Islet precursor cell (in vitro differentiated cells): ENCODE data around the gene UCHL3.

Experiments used
- DNase-seq: peaks from one replicate; pipeline ENCODE4 v3.0.0-alpha.2; 2018

UCHL3 gene

DNA sequence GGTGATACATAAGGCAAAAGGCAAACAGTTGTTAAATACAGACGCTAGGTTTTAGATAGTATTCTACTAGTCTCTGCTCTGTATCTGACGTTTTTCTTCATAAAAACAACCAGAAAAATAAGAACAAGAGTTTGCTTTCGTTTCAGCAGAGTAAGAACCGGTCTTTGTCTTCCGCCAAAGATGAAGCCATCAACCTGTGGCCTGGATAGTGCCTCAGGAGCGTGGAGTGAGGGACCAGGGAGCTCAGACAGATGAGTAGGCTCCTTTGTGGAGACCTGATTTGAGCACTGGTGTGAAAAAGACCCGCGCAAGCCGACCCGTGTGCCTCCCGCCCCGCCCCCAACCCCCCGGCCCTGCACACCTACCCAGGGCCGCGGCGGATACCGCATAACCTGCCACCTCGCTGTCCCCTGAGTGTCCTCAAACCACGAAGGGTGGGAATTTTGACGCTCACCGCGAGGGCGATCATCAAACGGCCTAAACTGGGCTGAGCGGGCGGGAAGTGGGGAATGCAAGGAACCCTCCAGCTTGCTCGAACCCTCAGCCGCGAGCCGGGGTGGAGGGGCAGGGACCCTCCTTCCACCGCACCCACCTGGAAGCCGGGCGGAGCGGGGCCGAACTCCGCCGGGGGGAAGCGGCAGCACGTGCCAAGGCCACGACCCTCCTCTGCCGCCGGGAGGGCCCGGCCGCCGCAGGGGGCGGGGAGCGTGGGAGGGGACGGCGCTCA is 85.7 kb downstream of the UCHL3 start:
- DNase-seq, result peak; percentile 67

DNA sequence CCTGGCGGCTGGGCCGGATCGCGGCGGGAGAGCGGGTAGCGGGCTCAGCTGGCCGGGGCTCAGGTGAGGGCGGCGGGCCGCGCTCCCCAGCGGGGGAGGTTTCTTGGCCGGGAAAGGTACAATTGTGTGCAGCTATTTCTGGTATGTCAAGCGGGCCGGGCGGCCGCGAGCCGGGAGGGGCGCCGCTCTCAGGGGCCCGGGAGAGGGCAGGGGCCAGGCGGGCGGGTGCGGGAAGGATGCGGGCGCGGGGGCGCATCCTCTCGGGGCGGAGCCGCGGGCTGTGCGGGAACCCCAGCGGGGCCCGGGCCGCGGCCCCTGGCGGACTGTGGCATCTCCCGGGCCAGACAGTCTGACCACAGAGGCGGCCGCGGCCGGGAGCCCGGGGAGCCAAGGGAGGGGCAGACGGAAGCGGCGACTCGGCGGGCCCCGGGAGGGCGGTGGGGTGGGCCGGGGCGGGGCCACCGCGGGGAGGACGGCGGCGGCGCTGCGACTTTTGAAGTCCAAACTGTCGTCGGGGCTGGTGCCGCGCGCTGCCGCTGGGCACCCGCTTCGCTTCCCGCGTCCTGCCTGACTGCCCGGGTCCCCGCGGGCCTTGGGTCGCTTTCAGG is 86.3 kb downstream of the UCHL3 start, which contains the start of gene LMO7:
Gene LMO7 (plus strand): TSS at position 503 of the 608 bp plus-strand sequence. CDS start 328 bp downstream, outside the sequence.
- DNase-seq, result peak; percentile 87

DNA sequence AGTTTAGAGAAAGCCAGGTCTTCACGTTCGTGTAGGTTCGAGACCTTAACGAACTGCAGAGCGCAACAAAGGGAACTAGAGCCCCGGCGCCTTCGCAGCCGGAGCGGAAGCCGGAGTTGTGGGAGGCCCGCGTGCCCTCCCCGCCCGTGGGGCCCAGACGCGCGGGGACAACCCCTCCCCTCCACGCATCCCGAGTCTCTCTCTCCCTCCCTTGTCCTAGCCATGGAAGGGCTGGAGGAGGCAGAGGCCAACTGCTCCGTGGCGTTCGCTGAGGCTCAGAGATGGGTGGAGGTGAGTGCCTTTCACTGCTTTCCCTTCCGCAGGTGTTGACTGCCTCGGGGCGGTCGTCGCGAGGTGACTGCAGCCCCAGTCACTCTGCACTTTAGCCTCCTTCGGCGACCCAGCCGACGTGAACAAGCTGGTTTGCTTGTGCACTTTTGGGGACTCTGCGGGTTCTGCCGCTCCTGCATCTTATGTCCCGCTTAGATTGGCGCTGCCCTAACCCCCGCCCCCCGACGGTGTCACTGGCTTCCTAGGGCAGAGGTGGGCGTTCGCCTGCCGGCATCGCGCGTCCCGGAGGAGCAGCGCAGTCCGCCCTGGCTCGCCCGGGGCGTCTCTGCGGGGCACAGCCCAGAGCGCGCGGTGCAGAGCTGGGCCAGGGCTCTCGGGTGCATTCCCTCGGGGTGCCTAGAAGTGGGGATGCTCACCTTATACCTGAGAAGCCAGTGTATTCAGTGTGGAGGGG is 87.0 kb downstream of the UCHL3 start:
- DNase-seq, result peak; percentile 73

DNA sequence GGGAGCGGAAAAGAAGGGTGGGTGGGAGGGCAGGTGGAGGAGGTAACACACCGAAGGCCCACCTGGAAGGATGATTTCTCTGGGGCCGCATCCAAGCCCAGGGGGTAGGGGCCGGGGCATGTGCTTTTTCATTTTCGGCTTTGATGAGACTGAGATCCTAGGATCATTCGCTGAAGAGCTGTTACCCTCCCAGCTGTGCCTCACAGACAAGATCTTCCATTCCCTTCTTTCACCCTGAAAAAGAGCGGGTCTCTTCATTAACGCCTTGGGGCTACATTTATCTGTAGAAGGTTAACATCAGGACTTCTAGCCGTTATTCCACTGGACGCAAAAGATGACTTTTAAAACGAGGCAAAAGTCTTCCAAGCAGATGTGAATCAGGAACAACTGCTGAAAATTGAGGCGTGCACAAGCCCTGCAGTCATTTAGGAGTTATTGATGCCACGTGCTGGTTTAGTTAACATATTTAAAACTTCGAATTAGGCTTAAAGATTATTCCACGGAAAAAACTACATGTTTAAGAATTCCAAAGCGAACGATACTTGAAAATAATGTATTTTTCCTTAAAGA is 87.7 kb downstream of the UCHL3 start:
- no peak for DNase-seq

DNA sequence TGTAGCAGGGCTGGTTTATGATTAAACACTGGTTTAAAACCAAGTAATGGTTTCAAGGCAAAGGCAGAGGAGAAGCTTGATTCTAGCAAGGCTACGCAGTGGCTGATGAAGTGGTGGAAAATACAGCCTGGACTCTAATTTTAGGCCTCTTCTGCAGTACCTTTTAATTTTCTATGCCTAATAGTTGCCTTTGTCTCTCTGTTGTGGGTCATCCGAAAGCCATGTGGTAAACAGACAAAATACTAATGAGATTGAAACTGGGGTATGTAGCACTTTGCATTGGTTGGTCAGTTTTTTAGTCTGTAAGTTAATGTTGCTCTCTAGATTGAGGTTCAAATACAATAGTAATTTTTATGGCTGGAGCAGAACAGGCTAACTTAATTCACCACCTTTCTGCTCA is 89.9 kb downstream of the UCHL3 start:
- DNase-seq, result no peak

DNA sequence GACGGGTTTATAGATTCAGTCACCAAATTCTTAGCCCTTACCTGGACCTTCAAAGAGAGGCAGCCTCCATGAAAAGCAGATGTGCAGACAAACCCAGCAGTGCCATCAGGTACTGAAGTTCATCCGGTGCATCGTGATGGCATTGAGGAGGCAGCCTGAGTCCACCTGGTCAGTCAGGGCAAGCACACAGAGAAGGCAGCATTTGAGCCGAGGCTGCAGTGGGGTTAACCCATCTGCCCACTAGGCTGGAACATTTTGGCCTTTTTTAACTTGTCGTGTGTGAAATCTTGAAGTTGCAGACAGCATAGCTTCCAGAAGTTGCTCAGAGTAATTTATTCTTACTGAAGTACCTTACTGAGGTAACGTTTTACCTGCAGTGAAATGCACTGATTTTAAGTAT is 91.4 kb downstream of the UCHL3 start:
- no peak for DNase-seq

DNA sequence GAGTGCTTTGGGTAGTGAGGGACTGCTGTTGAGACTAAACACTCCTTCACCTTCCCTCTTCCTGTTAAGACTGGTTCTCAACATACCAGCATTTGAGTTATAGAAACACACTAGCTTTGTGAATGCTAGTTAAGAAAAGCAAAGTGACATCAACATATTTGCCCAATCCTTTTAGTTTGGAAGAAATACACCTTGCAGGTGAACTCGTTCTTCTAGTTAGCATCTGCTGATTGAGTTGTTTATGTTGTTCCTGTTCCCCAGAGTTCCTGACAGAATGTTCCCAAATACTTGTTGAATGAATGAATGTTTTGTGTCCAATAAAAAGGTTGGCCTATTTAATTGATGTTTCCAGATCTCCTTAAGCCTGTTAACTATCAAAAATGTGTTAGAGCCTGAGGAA is 93.6 kb downstream of the UCHL3 start:
- DNase-seq, result no peak

DNA sequence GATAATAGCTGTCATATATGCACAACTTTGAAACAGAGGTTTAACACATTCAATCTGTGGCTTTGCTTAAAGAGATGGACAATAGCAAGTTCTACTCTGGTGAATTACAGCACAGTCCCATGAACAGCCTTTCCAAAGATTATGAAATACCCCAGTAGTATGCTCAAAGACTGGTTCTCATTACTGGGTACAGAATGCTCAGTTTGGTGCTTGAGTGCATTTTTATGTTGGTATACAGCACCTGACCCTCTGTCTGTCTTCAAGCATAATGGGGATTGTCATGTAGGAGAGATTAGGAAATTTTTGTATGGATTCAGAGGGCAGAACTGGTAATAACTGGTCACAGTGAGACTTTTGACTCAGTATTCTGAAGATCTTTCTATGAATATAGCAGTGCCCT is 94.1 kb downstream of the UCHL3 start:
- DNase-seq, result no peak

DNA sequence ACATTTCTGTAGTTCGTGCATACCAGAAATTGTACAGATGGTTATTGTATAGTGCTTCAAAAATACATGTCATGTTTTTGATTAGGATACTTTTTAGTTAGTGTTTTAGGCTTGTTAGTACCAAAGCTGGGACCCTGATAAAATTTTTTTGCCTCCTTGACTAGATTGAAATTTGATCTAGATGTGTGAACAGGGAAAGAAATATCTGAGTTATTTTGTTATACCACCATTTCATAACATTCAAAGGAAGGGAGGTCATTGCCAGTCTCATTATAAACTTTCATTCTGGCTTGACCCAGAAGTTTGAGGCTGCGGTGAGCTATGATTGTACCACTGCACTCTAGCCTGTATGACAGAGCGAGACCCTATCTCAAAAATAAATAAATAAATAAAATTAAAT is 95.5 kb downstream of the UCHL3 start:
- DNase-seq, result no peak

DNA sequence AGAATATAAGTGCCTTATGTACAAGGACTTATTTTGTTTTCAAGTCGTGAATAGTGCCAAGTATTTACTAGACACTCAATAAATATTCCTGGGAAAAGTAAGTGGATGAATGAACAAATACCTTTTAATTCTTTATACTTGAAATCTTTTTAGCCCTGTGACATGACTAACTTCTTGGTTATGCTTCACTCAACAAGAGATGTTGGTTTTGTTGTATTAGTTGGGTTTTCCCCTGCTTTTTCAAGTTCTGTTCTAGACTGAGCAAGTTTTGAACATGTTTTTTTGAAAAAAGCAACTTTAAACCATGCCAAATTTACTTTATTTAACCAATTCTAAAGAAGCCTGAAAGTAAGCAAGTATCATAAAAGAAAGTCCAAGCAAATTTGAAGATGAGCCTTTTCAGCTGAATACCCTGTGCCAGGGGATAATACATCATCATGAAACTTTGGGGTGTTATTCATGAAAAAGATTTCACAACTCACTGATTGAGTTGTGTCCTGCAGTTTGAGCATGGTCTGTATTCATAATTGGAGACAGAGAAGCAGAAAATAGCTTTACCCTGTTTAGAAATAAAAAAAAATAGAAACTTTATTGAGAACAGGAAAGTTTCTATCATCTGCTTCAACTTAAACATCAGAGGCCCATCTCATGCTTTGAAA is 97.7 kb downstream of the UCHL3 start:
- DNase-seq, result no peak

DNA sequence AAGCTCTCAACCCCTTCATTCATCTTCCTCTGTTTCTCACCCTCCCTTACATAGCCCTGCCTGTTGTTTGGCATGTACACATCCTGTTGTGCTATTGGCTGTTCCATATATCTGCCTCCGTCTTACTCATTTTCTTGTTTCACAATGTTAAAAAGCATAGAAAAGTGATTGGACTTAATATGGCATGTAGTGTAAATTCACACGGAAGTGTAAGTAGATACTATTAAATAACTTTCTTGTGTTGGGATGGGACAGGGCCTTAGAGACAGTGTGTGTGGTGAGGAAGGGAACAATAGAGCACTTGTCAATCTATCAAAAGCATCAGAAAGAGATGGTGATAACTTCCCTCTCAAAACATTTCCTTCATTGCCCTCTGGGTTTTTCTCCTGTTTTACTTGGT is 98.9 kb downstream of the UCHL3 start:
- DNase-seq, result no peak

DNA sequence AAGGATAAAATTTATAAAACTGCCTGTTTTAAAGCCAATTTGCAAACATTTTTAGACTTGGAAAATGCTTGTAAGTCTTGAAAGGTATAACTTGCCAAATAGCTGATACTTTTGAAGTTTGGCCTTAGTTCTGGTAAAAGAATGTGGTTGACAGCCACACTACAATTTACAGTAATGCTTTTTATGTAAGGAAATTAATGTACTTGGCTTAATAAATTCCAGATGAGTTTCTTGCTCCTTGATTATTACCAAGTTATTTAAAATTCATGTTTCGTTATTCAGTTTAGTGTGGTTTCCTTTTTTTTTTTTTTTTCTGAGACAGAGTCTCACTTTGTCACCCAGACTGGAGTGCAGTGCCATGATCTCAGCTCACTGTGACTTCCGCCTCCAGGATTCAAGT is 101.4 kb downstream of the UCHL3 start:
- no peak for DNase-seq

DNA sequence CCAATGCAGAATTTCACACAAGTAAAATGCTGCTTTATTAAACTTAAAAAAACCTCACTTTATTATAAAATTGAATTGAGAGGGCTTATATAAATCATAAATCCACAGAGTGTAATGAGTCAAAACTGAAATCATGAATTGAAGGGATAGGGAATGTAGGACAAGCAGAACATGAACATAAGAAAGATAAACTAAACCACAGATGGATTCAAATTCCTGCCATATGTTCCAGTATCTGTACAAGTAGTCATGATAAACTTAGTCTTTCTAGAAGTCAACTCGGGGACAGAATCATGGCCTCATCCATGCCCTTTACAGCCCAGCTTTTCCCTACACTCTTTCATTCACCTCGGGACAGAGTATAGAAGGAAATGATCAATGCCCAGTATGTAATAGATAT is 103.1 kb downstream of the UCHL3 start:
- no peak for DNase-seq
